GM18505 (cell line): Measurements from ENCODE around the gene TMEM258.

Experiments
- ATAC-seq: cut with Tn5 transposase; IDR thresholded peaks from one replicate; pipeline ENCODE4 v1.9.1; 2021; ENCODE audit not compliant: unreplicated experiment
- POLR2A ChIP-seq: IDR thresholded peaks from 4 replicates; pipeline ENCODE4 v1.6.1; 2011; ENCODE audit warnings: borderline replicate concordance; ENCODE audit not compliant: insufficient read depth, insufficient read length; ENCODE audit errors: extremely low read depth

The TMEM258 gene

GRCh38 chr11:61750631-61751273 is 41.6 kb downstream of the TMEM258 start:
- no peak for ATAC-seq
- no peak for TF ChIP-seq POLR2A

- ATAC-seq, result no peak
- TF ChIP-seq POLR2A, result no peak
These were observed 42.7 kb downstream of the TMEM258 start for GRCh38 chr11:61749591-61750217.

DNA sequence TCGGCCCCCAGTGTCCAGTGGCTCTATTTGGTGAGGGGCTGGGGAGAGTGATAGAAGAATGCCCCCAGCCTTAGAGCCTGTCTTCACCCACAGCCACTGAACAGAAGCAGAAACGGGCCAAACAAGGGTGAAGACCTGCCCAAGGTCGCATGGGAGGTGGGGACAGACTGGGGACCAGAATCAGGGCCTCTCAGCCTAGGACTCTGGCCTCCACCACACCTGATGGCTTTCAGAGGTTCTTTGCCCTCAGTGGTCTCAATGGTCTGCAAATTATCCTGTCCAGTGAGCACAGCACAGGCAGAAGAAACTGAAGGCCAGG is 44.5 kb downstream of the TMEM258 start:
- TF ChIP-seq POLR2A, result no peak

GRCh38 chr11:61747192-61747966 is 45.0 kb downstream of the TMEM258 start:
- no peak for ATAC-seq
- no peak for TF ChIP-seq POLR2A

More for the DNA sequence above, 44.5 kb downstream of the TMEM258 start:
- ATAC-seq, result no peak

GRCh38 chr11:61746442-61747191 is 45.8 kb downstream of the TMEM258 start:
- ATAC-seq, result no peak
- no peak for TF ChIP-seq POLR2A

DNA sequence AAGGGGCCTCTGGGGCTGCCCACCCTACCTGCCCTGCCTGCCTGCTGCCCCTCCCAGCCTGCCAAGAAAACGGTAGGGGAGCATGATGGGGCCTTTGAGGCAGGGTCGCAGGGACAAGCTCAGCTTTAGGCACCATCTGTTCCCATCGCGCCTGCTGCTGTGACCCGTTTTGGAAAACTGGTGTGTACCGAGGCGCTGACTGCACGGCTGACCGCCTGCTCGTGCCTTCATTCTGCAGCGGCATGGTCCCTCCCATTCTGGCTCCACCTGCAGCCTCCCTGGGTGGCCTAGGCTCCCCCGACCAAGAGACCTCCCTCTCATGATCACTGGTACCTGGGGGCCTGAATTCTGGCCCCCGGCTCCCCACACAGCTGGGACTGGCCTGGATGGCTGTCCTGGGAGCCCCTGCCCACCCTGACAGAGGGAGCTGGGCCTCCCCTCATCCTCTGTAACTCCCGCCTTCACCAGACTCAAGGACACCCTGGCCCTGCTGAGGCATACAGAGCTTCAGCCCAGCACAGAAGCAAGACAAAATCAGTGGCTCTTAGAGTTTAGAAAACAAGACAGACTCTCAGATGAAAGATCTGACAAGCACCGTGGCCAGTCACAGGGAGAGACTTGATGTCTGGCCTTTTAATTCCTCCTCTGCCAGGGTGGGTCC is 46.5 kb downstream of the TMEM258 start:
- ATAC-seq, result no peak
- no peak for TF ChIP-seq POLR2A

DNA sequence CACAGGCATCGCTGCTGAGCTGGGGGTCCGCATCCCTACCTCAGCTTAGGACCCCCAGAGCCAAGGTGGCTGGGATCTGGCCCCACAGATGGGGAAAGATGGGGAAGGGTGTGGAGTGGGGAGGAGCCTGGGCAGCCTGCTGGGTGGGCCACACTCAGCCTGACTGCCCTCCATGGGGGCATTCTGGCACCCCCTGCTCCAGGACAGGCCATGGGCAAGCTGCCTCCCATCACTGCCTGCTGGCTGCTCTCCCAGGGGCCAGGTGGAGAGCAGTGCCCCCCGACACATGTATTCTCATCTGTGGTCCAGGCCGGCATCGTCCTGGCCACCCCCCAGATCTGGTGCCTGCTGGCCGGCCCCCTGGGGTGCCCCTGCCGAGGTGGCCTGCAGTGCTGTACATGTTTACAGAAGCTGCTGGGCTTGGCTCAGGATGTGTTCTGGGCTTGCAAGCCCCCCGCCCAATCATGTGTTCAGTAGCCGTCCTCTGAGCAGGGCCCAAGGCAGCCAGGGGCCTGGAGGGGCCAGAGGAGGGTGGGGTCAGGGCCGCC is 47.7 kb downstream of the TMEM258 start:
- no peak for TF ChIP-seq POLR2A
- no peak for ATAC-seq

- no peak for ATAC-seq
- no peak for TF ChIP-seq POLR2A
These were observed 48.2 kb downstream of the TMEM258 start for GRCh38 chr11:61744181-61744580.

- TF ChIP-seq POLR2A, result no peak
- ATAC-seq, result no peak
These were observed 48.8 kb downstream of the TMEM258 start for GRCh38 chr11:61743486-61744095.

DNA sequence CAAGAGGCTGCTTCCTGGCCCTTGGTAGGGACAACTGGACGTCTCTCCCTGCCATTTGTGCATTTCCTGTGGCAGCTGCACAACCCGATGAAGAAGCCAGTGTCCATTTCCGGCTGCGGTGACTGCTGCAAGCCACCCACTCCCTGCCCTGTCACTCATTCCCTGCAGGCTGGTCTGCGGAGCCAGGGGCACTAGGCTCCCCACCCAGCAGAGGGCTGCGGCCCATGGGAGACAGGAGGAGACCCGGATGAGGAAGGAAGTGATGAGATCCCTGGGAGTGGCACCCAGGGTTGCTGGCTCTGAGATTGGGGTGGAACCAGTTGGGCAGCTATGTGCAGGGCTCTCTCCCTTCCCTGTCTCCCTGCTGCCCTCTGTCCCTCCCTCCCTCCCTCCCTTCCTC is 50.0 kb downstream of the TMEM258 start:
- no peak for ATAC-seq
- TF ChIP-seq POLR2A, result no peak

GRCh38 chr11:61739966-61740365 is 52.4 kb downstream of the TMEM258 start:
- ATAC-seq, result no peak
- no peak for TF ChIP-seq POLR2A

- ATAC-seq, result no peak
- no peak for TF ChIP-seq POLR2A
These were observed 53.0 kb downstream of the TMEM258 start for GRCh38 chr11:61739413-61739812.
